ENCODE measurements around the gene KRTAP6-3.

Gene KRTAP6-3

DNA sequence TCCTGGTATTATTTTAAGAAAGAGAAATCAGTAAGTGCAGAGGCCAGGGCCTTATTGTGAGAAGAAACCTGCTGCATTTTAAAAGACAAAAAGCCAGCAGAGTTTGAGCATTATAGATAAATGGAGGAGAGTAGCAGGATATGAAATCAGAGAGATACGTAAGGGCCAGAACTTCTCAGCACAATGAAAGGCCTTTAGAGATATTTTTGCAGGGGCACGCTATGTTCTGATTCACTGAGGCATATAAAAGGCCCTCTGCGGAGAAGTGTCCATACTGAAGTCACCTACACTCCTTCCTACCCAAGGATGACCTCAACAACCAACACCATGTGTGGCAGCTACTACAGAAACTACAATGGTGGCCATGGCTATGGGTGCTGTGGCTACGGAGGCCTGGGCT is at the start of gene KRTAP6-3:
TSS of gene KRTAP6-3 (plus strand) at position 301 of the 400 bp plus-strand sequence. CDS start at position 307, 6 bp downstream.
- TF ChIP-seq CTCF (IDR thresholded peaks at IDR 0.05; ENCODE audit: insufficient read depth, missing control alignments), result no peak
- FAIRE-seq (no peak), DNase-seq (ENCODE audit: insufficient read length, low spot score) (no peak)

DNA sequence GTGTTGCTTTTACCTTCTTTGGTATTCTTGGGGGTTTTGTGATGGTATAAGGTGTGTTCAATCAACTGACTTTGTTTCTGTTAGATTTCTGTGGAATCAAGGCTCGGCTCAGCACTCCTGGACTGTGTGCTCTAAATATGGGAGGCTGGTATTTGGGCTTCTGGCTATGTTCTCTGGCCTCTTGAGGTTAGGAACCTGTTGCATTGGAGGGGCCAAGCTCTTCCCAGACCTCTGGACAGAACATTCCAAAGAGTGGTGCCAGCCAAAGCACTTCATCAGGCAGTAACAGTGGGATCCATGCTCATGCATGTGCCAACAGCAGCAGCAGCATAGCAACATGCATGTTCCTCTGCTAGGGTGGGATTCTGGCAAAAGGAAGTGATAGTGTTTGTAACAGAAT is 39.5 kb upstream of the KRTAP6-3 start:
- no peak for TF ChIP-seq CTCF (IDR thresholded peaks at IDR 0.05; ENCODE audit: insufficient read depth, missing control alignments)
- DNase-seq (ENCODE audit: insufficient read length, low spot score) (no peak), FAIRE-seq (no peak)

- no peak for FAIRE-seq
- DNase-seq (ENCODE audit: insufficient read length, low spot score), result no peak
- no peak for TF ChIP-seq CTCF (IDR thresholded peaks at IDR 0.05; ENCODE audit: insufficient read depth, missing control alignments)
Measured at GRCh38 chr21:30555095-30555494, 37.1 kb upstream of the KRTAP6-3 start.

GRCh38 chr21:30561264-30561895 is 30.9 kb upstream of the KRTAP6-3 start, which contains the start of gene KRTAP19-7:
Gene KRTAP19-7, minus strand, starts transcription at chr21:30561314. Its CDS starts 25 bp downstream, at chr21:30561289.
- TF ChIP-seq CTCF (IDR thresholded peaks at IDR 0.05; ENCODE audit: insufficient read depth, missing control alignments), result no peak
- FAIRE-seq (no peak), DNase-seq (ENCODE audit: insufficient read length, low spot score) (no peak)

GRCh38 chr21:30561957-30562356 is 30.3 kb upstream of the KRTAP6-3 start:
- FAIRE-seq (no peak), DNase-seq (ENCODE audit: insufficient read length, low spot score) (no peak)
- TF ChIP-seq CTCF (IDR thresholded peaks at IDR 0.05; ENCODE audit: insufficient read depth, missing control alignments), result no peak

DNA sequence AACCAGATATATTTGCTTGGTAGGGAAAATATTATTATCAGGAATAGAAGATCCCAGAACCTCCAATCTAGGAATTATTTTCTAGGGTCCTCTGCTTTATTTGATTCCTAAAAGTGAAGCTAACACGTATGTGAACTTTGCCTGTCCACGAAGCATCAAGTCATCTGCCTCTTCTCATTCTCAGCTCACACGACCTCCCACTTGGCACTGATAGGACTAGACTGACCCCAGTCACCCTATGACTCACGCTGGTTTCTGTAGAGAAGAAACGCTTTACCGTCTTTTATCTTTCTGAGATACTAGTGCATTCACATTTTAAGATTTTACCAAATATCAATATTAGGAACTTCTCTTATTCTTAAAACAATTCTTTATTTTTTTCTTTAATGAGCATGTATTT is 29.2 kb upstream of the KRTAP6-3 start:
- FAIRE-seq (no peak), DNase-seq (ENCODE audit: insufficient read length, low spot score) (no peak)
- TF ChIP-seq CTCF (IDR thresholded peaks at IDR 0.05; ENCODE audit: insufficient read depth, missing control alignments), result no peak

GRCh38 chr21:30563630-30564029 is 28.6 kb upstream of the KRTAP6-3 start:
- no peak for FAIRE-seq
- TF ChIP-seq CTCF (IDR thresholded peaks at IDR 0.05; ENCODE audit: insufficient read depth, missing control alignments), result no peak
- DNase-seq (ENCODE audit: insufficient read length, low spot score), result no peak
